HG03354 (cell line): ENCODE data around the gene ERC1.

ENCODE experiments used
- ATAC-seq: cut with Tn5 transposase; IDR thresholded peaks from one replicate; pipeline ENCODE4 v1.9.1; 2021; ENCODE audit warnings: mild to moderate bottlenecking; ENCODE audit not compliant: unreplicated experiment, poor library complexity, severe bottlenecking

ERC1 gene

DNA sequence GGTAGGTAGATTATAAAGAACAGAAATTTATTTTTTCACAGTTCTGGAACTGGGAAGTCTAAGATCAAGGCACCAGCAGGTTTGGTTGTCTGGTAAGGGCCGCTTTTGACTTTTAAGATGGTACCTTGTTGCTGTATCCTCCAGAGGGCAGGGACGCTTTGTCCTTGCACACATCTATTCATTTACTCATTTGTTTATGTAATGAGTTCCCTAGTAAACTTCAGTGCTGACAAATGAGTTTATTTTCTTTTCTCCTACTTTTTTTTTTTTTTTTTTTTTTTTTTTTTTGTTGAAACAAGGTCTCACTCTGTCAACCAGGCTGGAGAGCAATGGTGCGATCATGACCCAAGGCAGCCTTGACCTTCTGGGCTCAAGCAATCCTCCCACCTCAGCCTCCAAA lies 407.6 kb downstream of the ERC1 start:
- no peak for ATAC-seq

DNA sequence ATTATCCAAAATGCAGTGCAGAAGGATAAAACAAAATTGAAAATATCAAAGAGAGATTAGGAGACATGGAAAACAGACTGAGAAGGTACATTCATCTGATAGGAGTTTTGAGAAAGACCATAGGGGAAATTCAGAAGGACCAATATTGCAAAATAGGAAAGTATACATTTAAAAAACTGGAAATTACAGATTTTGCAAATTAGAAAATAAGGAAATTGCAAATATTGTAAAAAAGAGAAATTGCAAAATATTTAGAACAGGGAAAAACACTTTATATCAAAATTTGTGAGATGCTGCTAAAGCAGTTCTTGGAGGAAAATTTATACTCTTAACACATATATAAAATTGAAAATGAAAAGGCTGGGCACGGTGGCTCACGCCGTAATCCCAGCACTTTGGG lies 410.9 kb downstream of the ERC1 start:
- no peak for ATAC-seq

DNA sequence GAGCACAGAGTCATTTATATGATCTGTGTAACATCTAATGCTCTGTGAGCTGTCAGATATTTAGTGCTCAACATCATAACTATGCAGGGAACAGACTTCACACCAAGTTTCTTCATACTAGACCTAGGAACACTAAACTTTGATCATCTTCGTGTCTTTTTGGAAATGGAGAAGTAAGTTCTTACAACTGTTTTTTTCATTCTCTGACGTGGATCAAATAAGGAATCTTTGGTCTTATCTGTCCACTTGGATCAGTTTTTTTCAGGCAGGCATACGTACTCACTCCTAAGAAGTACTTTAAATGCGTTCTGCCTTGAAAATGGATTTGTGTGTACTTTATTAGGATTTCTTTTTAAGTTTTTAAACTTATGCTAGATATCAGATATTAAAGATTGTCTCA lies 412.4 kb downstream of the ERC1 start:
- no peak for ATAC-seq

DNA sequence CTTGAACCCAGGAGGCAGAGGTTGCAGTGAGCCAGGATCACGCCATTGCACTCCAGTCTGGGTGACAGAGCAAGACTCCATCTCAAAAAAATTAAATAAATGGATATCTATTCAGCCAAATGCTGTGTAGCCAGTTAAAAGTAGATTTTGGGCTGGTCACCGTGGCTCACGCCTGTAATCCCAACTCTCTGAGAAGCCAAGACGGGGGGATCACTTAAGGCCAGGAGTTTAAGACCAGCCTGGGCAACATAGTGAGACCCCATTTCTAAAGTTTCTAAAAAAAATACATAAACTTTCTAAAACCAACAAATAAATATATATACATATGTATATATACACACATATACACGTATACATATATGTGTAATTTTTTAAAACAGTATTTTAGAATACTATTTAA lies 414.6 kb downstream of the ERC1 start:
- no peak for ATAC-seq

DNA sequence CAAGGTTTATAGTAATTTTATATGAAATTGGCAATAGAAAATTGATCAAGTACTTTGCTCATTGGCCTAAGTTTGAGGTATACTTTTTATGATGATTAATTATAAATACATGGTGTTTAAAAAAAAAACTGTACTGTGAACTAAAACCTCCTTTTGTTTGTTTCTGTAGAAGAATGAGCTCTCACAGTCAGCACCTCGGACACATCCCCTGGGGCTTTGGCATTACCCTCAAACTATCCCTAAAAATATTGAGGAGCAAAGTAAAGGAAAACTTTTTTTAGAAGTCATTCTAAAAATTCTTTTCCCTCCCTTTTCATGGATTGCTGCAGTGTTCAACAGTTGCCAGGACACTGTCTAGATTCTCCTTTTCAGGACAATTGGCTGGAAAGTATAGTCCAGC lies 419.8 kb downstream of the ERC1 start:
- no peak for ATAC-seq

DNA sequence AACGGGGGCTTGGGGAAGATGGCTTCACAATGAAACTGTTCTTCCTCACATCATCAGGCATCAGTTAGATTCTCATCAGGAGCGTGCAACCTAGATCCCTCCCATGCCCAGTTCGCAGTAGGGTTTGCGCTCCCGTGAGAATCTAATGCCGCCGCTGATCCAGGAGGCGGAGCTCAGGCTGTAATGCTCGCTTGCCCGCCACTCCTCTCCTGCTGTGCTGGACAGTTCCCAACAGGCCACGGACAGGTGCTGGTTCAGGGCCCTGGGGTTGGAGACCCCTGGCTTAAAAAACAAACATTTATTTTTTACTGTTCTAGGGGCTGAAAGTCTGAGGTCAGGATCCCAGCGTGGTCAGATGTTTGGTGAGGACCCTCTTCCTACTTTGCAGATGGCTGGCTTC lies 422.9 kb downstream of the ERC1 start:
- ATAC-seq: no peak

DNA sequence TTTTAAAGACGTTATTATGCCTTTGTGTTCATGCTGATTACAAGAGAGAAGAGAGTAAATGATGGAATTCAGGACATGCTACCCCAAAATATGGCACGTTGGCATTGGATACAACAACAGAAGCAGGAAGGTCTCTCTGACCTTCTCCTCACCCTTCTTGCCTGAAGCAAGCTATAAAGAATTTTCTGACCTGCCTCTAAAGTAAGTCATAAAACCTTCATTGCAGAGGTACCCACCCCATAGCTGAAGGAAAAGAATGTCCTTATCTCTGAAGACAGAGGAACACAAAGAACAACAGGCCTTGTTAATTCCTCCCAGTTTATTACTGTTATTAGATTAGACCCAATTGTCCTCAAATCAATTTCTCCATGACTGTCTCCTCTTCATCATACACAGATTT lies 427.1 kb downstream of the ERC1 start:
- ATAC-seq: no peak

DNA sequence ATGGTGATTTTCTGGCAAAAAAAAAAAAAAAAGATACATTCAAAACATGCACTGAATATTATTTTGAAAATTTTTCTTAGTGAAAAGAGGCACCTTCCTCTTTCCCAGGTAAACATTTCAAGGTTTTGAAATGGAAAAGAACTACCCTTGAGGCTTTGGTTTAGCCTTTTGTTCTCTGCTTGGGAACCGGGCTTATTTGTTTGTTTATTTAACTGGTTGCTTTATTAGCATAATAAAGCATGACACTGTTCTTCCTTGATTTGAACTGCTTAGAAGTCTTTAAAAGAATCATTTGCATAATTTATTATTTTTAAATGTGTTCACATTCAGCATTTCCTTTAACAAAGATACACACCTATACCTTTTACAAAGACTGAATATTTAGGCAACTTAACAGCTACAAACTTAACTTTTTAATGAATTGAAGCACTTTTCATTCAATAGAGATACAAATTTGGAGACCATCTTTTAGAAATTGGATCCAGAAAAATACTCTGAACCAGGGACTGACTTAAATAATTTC lies 428.9 kb downstream of the ERC1 start:
- ATAC-seq: no peak

DNA sequence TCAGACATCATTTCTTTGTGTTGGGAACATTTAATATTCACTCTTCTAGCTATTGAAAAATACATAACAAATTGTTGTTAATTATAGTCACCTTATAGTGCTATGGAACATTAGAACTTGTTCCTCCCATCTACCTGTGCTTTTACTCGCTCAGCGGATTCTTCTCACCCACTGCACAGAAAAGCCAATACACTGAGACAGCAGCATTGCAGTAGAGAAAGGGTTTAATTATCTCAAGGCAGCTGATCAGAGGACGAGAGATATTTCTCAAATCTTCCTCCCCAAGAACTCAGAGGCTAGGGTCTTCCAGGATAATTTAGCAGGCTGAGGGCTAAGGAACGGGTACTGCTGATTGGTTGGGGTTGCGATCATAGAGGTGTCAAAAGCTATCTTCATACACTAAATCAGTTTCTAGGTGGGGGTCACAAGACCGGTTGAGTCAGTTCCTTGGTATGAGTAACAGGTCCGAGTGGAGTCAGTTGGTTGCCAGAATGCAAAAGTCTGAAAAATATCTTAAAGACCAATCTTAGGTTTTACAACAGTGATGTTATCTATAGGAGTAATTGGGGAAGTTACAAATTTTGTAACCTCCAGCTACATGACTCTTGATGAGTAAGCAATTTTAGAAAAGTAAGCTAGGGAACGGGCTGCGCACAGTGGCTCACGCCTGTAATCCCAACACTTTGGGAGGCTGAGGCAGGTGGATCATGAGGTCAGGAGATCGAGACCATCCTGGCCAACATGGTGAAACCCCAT lies 430.2 kb downstream of the ERC1 start:
- no peak for ATAC-seq

DNA sequence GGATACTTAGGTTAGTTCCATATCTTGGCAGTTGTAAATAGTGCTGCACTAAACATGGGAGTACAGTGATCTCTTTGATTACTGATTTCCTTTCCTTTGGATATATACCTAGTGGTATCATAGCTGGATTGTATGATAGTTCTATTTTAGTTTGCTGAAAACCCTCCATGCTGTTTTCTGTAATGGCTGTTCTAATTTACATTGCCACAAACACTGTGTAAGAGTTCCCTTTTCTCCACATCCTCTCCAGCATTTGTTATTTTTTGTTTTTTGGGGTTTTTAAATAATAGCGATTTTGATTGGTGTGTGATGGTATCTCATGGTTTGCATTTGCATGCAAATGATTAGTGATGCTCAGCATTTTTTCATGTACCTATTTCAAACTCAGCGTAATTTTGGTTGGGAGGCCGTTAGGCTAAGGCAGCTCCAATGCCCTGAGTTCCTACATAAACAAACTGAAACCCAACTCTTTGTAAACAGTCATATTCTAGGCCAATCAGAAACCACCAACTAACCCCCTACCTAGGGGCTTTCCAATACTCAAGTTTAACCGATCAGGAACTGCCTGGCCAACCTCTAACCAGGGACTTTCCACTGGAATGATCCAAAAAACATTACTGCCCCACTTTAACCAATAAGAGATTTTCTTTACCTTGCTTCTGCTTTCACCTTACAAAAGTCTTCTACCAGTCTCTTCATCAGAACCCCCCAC lies 431.7 kb downstream of the ERC1 start:
- no peak for ATAC-seq

DNA sequence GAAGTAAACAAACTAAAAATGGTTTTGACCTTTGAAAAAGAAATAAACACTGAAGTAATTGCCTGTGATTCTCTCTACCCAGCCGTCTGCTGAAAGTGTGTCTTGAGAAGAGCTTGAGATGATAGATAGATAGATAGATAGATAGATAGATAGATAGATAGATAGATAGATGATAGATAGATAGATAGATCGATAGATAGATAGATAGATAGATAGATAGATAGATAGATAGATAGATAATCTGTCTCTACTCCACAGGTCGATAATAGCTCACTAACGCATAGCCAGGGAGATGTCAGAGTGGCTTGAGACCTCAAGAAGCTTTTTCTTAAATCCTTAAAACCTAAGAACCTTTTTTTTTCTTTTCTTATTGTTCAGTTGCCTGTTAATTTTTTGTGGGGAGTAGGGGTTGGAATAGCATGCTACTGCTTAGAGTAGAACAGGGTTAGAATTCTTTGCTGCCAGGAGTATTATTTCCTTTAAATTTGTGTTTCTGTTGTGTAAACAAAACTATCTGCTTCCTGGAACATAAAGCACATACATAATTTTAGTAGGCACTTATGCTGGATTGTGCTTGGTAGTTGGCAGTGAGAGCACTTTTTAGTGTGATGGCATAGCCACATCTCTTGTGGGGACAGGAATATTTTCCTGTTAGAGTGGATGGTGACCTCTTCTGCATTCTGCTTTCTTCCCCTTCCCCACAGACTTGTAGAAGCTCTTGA lies 433.8 kb downstream of the ERC1 start:
- no peak for ATAC-seq

DNA sequence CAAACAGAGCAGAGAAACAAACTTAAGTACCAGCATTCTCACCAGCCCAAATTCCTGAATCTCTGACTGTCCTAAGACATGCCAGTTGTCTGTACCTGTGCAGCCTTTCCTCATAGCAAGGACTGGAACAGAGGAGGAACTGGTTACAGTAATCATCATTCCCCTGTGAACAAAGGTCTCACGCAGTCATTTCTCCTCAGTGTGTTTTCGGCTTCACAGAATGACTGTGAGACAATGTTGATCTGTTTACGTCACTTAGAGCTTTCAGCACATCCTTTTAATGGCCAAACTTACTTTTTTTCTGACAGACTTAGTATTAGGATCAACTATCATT lies 434.3 kb downstream of the ERC1 start:
- ATAC-seq: no peak

DNA sequence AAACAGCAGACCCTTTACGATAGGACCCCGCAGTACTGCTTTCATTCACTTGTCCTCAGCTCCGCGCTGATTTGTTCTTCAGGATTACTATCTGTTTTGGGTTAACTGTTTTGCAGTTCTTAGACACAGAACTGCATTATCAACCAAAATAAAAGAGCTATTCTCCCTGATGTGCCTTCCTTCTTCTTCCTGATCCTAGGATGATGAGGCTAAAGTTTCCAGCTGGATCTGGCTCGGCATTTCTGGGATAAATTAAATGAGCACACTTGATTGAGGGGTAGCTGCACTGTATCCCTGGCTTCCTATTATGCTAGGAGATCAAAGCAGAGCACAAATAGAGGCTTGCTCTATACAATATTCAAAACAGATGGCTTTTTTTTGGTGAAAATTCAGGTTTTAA lies 437.6 kb downstream of the ERC1 start:
- ATAC-seq: no peak

DNA sequence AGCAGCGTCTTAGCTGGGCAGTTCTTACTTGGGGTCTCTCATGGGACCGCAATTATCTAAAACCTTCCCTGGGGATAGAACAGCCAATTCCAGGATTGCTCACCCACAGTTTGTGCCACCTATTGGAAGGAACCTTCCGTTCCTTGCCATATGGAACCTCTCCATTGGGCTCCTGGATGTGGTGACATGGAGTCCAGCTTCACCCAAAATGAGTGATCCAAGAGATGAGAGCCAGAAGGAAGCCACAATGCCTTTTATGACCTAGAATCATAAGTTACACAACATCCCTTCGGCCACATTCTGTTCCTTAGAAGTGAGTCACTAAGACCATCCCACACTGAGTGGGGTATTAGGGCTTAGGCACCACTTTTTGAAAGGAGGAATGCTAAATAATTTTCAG lies 439.0 kb downstream of the ERC1 start:
- ATAC-seq: no peak

DNA sequence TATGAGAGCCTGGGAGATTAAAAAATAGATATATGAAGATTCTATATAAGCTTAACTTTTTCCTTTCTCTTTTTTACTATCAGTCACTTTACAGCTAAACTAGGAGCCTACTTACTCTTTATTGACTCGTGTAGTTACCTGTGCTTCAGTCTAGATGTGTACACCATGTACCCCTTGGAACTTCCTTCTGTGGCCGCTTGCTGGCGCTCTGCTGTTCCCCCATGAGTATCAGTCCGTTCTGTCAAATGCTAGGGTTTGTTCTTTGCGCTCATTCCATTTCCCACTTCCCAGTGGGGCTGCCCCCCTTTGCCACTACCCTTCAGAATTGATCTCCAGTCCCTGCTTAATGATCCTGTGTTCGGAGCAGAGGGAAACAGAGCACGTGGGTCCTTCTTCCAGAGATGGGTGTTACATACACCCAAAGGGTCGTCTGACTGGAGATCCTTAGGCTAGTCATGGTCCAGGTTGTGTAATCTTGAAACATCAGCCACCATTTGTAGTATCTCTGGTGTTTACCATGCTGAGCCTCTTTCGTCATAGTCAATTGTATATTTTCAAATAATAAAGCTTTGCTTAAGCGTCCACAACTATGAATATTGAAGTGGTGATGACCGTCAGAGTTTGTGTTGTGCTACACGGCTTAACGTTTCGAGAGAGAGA lies 443.4 kb downstream of the ERC1 start:
- no peak for ATAC-seq

DNA sequence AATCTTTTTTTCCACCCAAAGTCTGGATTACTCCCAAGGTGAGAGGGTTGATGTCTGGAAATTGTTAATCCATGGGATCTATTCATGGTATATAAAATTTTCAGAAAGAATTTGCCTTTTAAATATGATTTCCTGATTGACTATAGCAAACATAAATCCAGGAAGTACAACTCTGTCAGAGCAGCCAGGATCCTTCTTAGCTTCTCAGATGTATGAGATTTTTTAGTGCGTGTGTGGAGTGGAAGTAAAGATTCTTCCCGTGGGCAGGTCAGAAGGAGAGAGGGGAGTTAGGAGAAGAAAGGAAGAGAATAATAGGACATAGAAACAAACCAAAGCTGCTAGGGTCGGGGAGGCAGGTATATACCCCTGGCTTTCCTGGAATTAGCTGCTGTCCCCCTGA lies 444.0 kb downstream of the ERC1 start:
- no peak for ATAC-seq

DNA sequence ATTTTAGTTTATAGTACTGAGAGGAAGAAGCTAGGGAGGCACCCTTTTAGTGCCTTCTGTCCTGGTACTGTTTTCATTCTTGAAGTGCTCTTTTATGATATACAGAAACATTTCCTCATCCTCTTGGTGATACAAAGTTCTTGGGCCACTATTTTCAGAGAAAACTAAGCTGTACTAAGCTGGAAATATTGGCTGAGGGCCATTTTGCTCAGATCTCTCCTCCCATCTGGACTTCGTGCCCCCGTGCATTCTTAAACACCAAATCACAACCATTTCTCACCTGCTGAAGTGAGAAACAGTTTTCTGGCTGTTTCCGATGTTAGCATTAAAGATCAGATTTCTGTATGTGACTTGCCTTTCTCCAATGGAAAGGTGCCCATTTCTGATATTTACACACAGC lies 444.4 kb downstream of the ERC1 start:
- no peak for ATAC-seq

DNA sequence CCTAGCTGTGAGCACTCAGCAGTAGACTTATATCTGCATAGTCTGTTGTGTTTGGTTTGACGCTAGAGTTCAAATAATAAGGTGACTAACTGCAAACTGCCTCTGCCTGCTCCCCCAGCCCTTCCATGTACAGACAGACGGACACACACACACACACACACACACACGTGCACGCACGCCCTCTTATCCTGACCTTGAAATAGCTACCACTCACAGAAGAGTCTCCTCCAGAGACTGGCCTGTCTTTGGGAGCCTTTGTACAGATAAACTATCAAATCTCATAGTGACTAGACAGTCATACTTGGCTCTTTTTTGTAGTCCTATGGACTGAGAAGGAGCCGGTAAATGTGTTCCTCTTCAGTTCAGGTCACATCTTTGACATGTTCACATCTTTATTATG lies 445.0 kb downstream of the ERC1 start:
- ATAC-seq: no peak

DNA sequence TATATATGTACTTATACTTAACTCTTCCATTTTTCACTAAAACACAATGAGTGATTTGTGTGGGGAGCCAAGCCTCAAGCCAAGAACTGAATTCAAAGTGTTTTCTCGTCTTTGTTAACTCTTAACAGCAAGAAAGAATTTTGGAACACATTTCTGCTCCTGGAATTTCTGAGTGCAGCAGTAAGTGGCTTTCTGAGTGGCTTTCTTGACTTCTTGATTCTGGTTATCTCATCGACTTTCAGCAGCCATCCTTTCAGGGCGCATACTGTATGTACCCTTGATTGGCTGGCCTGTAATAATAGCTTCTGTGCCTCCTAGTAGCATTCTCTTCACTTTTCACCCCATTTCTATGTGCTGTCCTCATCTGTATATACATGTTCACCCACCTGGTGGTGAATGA lies 446.0 kb downstream of the ERC1 start:
- no peak for ATAC-seq

DNA sequence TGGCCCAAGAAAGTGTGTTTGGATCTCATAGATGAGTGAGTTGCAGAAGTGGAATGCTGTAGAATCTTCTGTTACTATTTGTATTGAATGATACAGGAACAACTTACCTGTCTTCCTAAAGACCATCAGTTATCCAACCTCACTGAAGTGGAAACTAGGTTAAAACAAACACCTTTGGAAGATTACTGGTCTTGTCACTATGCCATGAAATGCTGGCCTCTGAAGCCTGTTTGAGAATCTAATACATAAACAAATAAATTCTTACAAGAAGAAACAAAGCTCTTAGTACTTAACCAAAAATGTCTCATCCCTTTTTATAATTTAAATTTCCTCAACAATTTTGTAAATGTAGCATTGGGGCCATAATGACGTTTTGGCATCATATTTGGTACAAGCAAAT lies 448.2 kb downstream of the ERC1 start:
- ATAC-seq: no peak
